Measurements from ENCODE around the gene NUFIP1.

Gene NUFIP1

DNA sequence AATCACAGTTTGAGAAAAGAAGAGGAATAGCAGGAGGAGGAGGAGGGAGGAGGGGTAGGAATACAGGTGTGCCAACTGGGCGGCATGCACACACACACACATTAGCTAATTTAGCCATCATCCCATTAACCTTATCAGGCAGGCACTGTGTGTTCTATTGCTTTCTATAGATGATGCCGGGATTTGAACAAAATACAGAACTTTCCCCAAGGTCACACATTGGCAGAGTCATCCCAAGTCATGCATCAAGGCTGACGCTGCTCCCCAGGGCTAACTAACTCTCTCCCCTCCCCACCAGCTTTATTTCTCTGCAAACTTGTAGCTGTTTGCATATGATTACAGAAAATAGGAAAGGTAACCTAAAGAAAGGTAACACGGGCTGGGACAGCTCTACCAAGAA is 83.0 kb downstream of the NUFIP1 start:
- TF ChIP-seq, protein P1, sequence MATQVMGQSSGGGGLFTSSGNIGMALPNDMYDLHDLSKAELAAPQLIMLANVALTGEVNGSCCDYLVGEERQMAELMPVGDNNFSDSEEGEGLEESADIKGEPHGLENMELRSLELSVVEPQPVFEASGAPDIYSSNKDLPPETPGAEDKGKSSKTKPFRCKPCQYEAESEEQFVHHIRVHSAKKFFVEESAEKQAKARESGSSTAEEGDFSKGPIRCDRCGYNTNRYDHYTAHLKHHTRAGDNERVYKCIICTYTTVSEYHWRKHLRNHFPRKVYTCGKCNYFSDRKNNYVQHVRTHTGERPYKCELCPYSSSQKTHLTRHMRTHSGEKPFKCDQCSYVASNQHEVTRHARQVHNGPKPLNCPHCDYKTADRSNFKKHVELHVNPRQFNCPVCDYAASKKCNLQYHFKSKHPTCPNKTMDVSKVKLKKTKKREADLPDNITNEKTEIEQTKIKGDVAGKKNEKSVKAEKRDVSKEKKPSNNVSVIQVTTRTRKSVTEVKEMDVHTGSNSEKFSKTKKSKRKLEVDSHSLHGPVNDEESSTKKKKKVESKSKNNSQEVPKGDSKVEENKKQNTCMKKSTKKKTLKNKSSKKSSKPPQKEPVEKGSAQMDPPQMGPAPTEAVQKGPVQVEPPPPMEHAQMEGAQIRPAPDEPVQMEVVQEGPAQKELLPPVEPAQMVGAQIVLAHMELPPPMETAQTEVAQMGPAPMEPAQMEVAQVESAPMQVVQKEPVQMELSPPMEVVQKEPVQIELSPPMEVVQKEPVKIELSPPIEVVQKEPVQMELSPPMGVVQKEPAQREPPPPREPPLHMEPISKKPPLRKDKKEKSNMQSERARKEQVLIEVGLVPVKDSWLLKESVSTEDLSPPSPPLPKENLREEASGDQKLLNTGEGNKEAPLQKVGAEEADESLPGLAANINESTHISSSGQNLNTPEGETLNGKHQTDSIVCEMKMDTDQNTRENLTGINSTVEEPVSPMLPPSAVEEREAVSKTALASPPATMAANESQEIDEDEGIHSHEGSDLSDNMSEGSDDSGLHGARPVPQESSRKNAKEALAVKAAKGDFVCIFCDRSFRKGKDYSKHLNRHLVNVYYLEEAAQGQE (IDR thresholded peaks at IDR 0.05; ENCODE audit: insufficient read depth in 1 of 2, low read depth in 2 of 2, low read length in 2 of 2): no peak
- TF ChIP-seq FOXP2 (optimal IDR thresholded peaks at IDR 0.05; ENCODE audit: borderline replicate concordance, extremely low read depth, extremely low read length, insufficient read depth) (no peak), TAF1 (IDR thresholded peaks at IDR 0.05; ENCODE audit: borderline replicate concordance, insufficient read depth, low read length) (no peak), SIN3A (IDR thresholded peaks at IDR 0.05; ENCODE audit: borderline replicate concordance, insufficient read depth, low read length) (no peak), POLR2AphosphoS5 (IDR thresholded peaks at IDR 0.05; ENCODE audit: low read depth, low read length) (no peak)

DNA sequence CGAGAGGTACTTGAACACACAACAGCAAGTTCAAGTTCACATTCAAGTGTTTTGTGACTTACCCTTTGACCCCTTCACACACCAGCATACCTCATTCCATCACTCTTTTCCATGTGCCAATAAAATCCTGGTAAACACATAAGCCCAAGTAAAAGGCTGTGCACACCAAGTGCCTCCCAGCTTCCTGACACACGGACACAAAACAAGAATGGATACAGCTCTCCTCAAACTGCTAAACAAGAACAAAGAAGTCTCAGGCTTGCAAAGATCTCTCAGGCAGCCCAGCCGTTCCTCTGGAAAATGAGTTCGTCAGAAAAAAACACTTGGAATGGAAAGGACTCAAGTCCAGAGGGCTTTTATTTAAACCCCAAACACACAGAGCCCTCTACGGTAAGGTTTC is 83.7 kb downstream of the NUFIP1 start:
- TF ChIP-seq, protein P1 (IDR thresholded peaks at IDR 0.05; ENCODE audit: insufficient read depth in 1 of 2, low read depth in 2 of 2, low read length in 2 of 2): no peak
- TF ChIP-seq SIN3A (IDR thresholded peaks at IDR 0.05; ENCODE audit: borderline replicate concordance, insufficient read depth, low read length): no peak
- no peak for TF ChIP-seq TAF1 (IDR thresholded peaks at IDR 0.05; ENCODE audit: borderline replicate concordance, insufficient read depth, low read length)
- no peak for TF ChIP-seq FOXP2 (optimal IDR thresholded peaks at IDR 0.05; ENCODE audit: borderline replicate concordance, extremely low read depth, extremely low read length, insufficient read depth)
- no peak for TF ChIP-seq POLR2AphosphoS5 (IDR thresholded peaks at IDR 0.05; ENCODE audit: low read depth, low read length)

DNA sequence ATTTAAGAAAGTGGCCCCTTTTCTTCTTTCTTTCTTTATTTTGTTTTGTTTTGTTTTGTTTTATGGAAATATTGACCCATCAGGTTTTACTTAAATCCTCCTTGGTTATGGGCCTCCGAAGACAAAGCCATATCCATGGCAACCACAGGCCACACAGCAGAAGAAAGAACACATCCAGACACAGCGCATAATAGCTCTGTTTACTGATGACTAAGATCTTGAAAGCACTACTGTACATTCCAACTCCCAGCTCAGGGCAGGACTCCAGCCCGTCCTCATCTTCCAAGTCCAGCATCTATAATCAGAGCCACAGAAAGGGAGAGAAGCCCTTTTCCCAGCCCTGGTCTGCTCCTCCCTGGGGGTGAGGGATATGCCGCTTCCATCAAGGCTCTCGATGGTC is 84.3 kb downstream of the NUFIP1 start:
- TF ChIP-seq TAF1 (IDR thresholded peaks at IDR 0.05; ENCODE audit: borderline replicate concordance, insufficient read depth, low read length) (no peak), SIN3A (IDR thresholded peaks at IDR 0.05; ENCODE audit: borderline replicate concordance, insufficient read depth, low read length) (no peak), FOXP2 (optimal IDR thresholded peaks at IDR 0.05; ENCODE audit: borderline replicate concordance, extremely low read depth, extremely low read length, insufficient read depth) (no peak), POLR2AphosphoS5 (IDR thresholded peaks at IDR 0.05; ENCODE audit: low read depth, low read length) (no peak)
- TF ChIP-seq, protein P1 (IDR thresholded peaks at IDR 0.05; ENCODE audit: insufficient read depth in 1 of 2, low read depth in 2 of 2, low read length in 2 of 2): no peak

DNA sequence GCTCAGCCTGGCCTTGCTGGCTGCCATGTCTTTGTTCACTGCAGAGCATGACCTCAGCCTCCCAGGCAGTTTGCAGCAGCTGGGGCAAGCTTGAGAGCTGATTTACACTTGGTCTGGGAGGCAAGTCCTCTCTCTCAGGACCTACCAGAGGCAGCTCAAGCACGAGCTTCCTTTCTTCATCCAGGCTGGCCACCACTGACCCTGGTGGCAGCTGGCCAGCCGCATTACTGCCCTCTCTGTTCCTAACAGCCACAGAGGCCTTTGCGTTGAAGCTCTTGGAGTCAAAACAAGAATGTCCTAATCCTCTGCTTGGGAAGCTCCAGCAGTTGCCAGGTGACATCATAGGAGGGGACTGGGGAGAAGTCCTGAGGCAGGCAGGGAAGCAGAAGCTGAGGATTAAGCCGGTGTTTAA is 85.7 kb downstream of the NUFIP1 start:
- no peak for TF ChIP-seq POLR2AphosphoS5 (IDR thresholded peaks at IDR 0.05; ENCODE audit: low read depth, low read length)
- TF ChIP-seq, protein P1 (IDR thresholded peaks at IDR 0.05; ENCODE audit: insufficient read depth in 1 of 2, low read depth in 2 of 2, low read length in 2 of 2): no peak

DNA sequence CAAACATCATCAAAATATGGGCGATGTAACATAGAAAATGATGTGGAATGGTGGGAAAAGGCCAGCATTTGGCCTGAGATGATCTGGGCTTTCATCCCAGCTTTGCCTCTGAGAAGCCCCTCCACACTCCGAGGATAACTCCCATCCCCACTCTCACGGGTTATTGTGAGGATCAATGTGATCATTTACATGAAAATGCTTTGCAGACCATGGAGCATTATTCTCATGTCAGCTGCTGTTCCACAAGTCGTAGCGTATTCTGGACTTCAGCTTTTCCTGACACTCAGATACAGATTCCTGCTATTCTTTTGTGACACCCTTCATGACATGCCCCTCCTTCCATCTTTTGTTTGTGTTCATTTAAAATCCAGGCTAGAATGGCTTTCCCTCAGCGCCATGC is 86.5 kb downstream of the NUFIP1 start:
- TF ChIP-seq FOXP2 (optimal IDR thresholded peaks at IDR 0.05; ENCODE audit: borderline replicate concordance, extremely low read depth, extremely low read length, insufficient read depth): no peak
- no peak for TF ChIP-seq SIN3A (IDR thresholded peaks at IDR 0.05; ENCODE audit: borderline replicate concordance, insufficient read depth, low read length)
- no peak for TF ChIP-seq POLR2AphosphoS5 (IDR thresholded peaks at IDR 0.05; ENCODE audit: low read depth, low read length)
- TF ChIP-seq TAF1 (IDR thresholded peaks at IDR 0.05; ENCODE audit: borderline replicate concordance, insufficient read depth, low read length): no peak
- TF ChIP-seq, protein P1 (IDR thresholded peaks at IDR 0.05; ENCODE audit: insufficient read depth in 1 of 2, low read depth in 2 of 2, low read length in 2 of 2): no peak

Measured in PFSK-1 (cell line).